GM18909 (cell line): ENCODE measurements around the gene SUPT3H.
"Not testable (repeated sequence)": the region's sequence is repeated elsewhere in the genome, so short reads cannot be mapped to it uniquely, and the experiment has no call there.

Experiments
- ATAC-seq: cut with Tn5 transposase; IDR thresholded peaks from one replicate; pipeline ENCODE4 v1.9.1; 2021; ENCODE audit warnings: mild to moderate bottlenecking; ENCODE audit not compliant: unreplicated experiment, poor library complexity

SUPT3H gene

GRCh38 chr6:45187836-45188235 is 189.9 kb downstream of the SUPT3H start:
- ATAC-seq: no peak

- no peak for ATAC-seq
These were observed 192.1 kb downstream of the SUPT3H start for GRCh38 chr6:45185403-45186251.

GRCh38 chr6:45184937-45185336 is 192.8 kb downstream of the SUPT3H start:
- no peak for ATAC-seq

- ATAC-seq: no peak
These were observed 193.7 kb downstream of the SUPT3H start for GRCh38 chr6:45184040-45184439.

- ATAC-seq: not testable (repeated sequence)
These were observed 201.4 kb downstream of the SUPT3H start for GRCh38 chr6:45176373-45176772.

- no peak for ATAC-seq
These were observed 202.5 kb downstream of the SUPT3H start for GRCh38 chr6:45175272-45175671.

GRCh38 chr6:45174045-45174444 is 203.7 kb downstream of the SUPT3H start:
- ATAC-seq: no peak

- ATAC-seq: no peak
These were observed 206.4 kb downstream of the SUPT3H start for GRCh38 chr6:45171380-45171779.

- no peak for ATAC-seq
These were observed 207.4 kb downstream of the SUPT3H start for GRCh38 chr6:45170309-45170708.

GRCh38 chr6:45169815-45170214 is 207.9 kb downstream of the SUPT3H start:
- ATAC-seq: no peak

- ATAC-seq: peak; percentile 67
These were observed 213.6 kb downstream of the SUPT3H start for GRCh38 chr6:45163952-45164766.

- ATAC-seq: no peak
These were observed 217.4 kb downstream of the SUPT3H start for GRCh38 chr6:45160305-45160704.

GRCh38 chr6:45156075-45156474 is 221.7 kb downstream of the SUPT3H start:
- ATAC-seq: peak; percentile 99

- ATAC-seq: no peak
These were observed 222.3 kb downstream of the SUPT3H start for GRCh38 chr6:45155341-45155894.

- no peak for ATAC-seq
These were observed 223.1 kb downstream of the SUPT3H start for GRCh38 chr6:45154679-45155078.

GRCh38 chr6:45148711-45149341 is 228.9 kb downstream of the SUPT3H start:
- ATAC-seq: no peak

GRCh38 chr6:45148278-45148677 is 229.5 kb downstream of the SUPT3H start:
- ATAC-seq: no peak

GRCh38 chr6:45145658-45146057 is 232.1 kb downstream of the SUPT3H start:
- not testable (repeated sequence) for ATAC-seq

GRCh38 chr6:45138765-45139164 is 239.0 kb downstream of the SUPT3H start:
- ATAC-seq: no peak

GRCh38 chr6:45136495-45136894 is 241.2 kb downstream of the SUPT3H start:
- ATAC-seq: no peak
